Skin epidermis (tissue), 12 donors: ENCODE data around the gene SLC15A2.
"Not testable (repeated sequence)": the region's sequence is repeated elsewhere in the genome, so short reads cannot be mapped to it uniquely, and the experiment has no call there.

Source experiments
- H3K27ac ChIP-seq, 21 experiments: fragments of 200-600 bp; sonication (generic) in 11 of 21; one replicate each; pipeline ENCODE4 v1.5.0; 2020; ENCODE audit warnings: mild to moderate bottlenecking in 3 of 21, inconsistent platforms in 2 of 21, moderate library complexity in 2 of 21
- H3K4me3 ChIP-seq, 7 experiments: fragments of 200-600 bp; sonication (generic) in 2 of 7; one replicate each; pipeline ENCODE4 v1.5.0; 2020; ENCODE audit warnings: inconsistent platforms in 2 of 7, mild to moderate bottlenecking in 2 of 7, moderate library complexity in 1 of 7

SLC15A2 gene

DNA sequence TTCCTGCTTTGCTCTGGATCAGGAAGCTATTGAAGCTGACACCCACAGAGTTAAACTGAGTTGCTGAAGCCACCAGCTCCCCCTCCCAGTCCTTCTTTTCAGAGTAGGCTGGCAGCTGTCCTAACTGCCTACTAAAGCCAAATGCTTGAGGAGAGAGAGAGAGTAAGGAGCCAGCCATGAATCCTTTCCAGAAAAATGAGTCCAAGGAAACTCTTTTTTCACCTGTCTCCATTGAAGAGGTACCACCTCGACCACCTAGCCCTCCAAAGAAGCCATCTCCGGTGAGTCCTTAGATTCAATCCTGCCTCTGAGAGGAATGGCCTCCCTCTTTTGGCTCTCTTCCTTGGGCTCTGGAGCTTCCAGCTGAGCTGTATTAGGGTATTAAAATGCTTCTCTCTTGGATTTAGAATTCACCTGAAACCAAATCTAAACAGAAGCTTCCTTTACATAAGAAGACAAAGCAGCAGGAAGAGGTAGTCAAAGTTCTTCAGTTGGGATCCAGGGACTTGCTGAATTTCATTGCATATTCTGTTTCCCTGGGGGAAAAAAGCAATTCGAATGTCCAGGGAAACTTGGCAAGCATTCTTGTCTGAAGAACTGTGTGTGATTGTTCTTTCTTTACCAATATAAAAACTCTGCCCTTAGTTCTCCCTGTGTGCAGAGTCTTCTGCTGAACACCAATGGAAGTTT lies at the start of gene SLC15A2:
SLC15A2 (plus strand) TSS at position 101 of the 690 bp plus-strand sequence; CDS start at position 177, 76 bp downstream.
- Histone ChIP-seq H3K27ac (peak within 1 kb of the TSS in 2 of 21 experiments; percentile 14 to 17), H3K4me3 (no peak within 1 kb of the TSS)

GRCh38 chr3:121844892-121845291 lies 49.3 kb upstream of the SLC15A2 start:
- Histone ChIP-seq H3K4me3 (no peak overlapping the region), H3K27ac (no peak overlapping the region)

DNA sequence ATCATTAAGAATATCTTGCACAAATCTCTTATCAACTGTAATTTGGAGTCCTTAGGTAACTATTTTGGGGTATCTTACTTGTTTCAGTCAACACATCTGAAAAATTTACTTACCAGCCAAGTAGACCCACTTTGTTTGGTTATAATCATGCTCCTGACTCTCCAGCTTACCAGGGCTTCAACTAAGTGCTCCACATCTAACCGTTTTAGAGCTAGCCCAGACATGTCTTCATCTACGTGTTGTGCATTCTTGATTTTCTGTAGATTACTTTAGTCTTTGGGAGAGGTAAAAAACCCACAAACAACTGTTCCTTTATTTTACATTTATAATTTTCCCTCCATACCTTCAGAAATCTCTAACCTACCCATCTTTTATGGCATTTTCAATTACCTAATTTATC lies 41.9 kb upstream of the SLC15A2 start:
- Histone ChIP-seq H3K4me3 (no peak overlapping the region), H3K27ac (no peak overlapping the region)

- Histone ChIP-seq H3K4me3 (no peak overlapping the region), H3K27ac (no peak overlapping the region)
Measured at GRCh38 chr3:121855555-121855954, 38.6 kb upstream of the SLC15A2 start.

- H3K27ac ChIP-seq, H3K4me3 ChIP-seq: not testable (repeated sequence)
Measured at GRCh38 chr3:121857778-121858177, 36.4 kb upstream of the SLC15A2 start.

DNA sequence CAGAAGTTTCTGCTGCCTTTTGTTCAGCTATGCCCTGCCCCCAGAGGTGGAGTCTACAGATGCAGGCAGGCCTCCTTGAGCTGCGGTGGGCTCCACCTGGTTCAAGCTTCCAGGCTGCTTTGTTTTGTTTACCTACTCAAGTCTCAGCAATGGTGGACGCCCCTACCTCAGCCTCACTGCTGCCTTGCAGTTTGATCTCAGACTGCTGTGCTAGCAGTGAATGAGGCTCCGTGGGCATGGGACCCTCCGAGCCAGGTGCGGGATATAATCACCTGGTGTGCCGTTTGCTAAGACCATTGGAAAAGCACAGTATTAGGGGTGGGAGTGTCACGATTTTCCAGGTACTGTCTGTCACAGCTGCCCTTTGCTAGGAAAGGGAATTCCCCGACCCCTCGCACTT lies 31.0 kb upstream of the SLC15A2 start:
- not testable (repeated sequence) for H3K4me3 ChIP-seq, H3K27ac ChIP-seq

DNA sequence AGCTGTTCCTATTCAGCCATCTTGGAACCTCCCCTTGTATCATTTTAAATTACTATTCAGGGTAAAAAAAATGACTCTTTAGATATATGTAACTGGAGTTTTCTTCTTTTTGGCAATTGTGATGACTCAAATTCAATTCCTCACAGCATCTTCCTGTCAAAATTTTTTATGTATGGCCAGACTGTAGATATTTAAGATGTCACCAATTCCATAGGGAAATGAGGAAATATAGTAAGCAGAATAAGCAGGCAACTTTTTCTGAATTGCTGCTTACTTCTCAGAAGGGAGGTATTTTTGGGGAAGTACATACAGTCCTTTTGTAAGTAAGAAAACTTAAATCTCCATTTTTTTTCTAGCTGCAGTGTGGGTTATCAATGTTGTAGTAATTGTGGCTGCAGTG lies 30.4 kb upstream of the SLC15A2 start:
- H3K27ac ChIP-seq: no peak overlapping the region

GRCh38 chr3:121869736-121870135 lies 24.5 kb upstream of the SLC15A2 start:
- Histone ChIP-seq H3K27ac (no peak overlapping the region), H3K4me3 (no peak overlapping the region)

More for the DNA sequence above, 30.4 kb upstream of the SLC15A2 start:
- no peak overlapping the region for H3K4me3 ChIP-seq

DNA sequence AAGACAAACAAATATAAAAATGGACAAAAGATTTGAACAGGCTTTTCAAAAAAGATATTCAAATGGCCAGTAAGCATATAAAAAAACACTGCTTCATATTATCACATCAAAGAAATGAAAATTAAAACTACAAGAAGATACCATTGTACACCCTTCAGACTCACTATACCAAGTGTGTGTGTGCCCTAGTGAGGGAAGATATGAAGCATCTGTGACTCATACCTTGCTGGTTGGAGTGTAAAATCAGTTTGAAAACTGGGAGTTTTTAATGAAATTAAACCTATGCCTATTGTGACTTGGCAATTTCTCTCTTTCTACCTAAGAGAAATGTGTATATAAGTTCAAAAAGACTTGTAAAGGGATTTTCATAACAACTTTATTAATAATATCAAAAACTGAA lies 23.5 kb upstream of the SLC15A2 start:
- H3K4me3 ChIP-seq: no peak overlapping the region
- no peak overlapping the region for H3K27ac ChIP-seq

- no peak overlapping the region for H3K4me3 ChIP-seq
- H3K27ac ChIP-seq: no peak overlapping the region
Measured at GRCh38 chr3:121871430-121871829, 22.8 kb upstream of the SLC15A2 start.

- H3K27ac ChIP-seq: no peak overlapping the region
Measured at GRCh38 chr3:121878411-121878810, 15.8 kb upstream of the SLC15A2 start.

GRCh38 chr3:121883507-121883906 lies 10.7 kb upstream of the SLC15A2 start:
- Histone ChIP-seq H3K27ac (no peak overlapping the region), H3K4me3 (no peak overlapping the region)

More at GRCh38 chr3:121878411-121878810, 15.8 kb upstream of the SLC15A2 start:
- no peak overlapping the region for H3K4me3 ChIP-seq

- Histone ChIP-seq H3K4me3 (no peak overlapping the region), H3K27ac (no peak overlapping the region)
Measured at GRCh38 chr3:121885386-121885785, 8.8 kb upstream of the SLC15A2 start.

- no peak overlapping the region for H3K27ac ChIP-seq
- H3K4me3 ChIP-seq: no peak overlapping the region
Measured at GRCh38 chr3:121895121-121895520, 920 bp downstream of the SLC15A2 start.

GRCh38 chr3:121895736-121896135 lies 1.5 kb downstream of the SLC15A2 start:
- Histone ChIP-seq H3K4me3 (no peak overlapping the region), H3K27ac (no peak overlapping the region)

GRCh38 chr3:121896823-121897222 lies 2.6 kb downstream of the SLC15A2 start:
- no peak overlapping the region for H3K27ac ChIP-seq
- no peak overlapping the region for H3K4me3 ChIP-seq

GRCh38 chr3:121897296-121897695 lies 3.1 kb downstream of the SLC15A2 start:
- H3K4me3 ChIP-seq: no peak overlapping the region
- H3K27ac ChIP-seq: no peak overlapping the region

- Histone ChIP-seq H3K4me3 (no peak overlapping the region), H3K27ac (peak overlapping the region in 1 of 21 experiments; percentile 0)
Measured at GRCh38 chr3:121913305-121913990, 19.2 kb downstream of the SLC15A2 start.

DNA sequence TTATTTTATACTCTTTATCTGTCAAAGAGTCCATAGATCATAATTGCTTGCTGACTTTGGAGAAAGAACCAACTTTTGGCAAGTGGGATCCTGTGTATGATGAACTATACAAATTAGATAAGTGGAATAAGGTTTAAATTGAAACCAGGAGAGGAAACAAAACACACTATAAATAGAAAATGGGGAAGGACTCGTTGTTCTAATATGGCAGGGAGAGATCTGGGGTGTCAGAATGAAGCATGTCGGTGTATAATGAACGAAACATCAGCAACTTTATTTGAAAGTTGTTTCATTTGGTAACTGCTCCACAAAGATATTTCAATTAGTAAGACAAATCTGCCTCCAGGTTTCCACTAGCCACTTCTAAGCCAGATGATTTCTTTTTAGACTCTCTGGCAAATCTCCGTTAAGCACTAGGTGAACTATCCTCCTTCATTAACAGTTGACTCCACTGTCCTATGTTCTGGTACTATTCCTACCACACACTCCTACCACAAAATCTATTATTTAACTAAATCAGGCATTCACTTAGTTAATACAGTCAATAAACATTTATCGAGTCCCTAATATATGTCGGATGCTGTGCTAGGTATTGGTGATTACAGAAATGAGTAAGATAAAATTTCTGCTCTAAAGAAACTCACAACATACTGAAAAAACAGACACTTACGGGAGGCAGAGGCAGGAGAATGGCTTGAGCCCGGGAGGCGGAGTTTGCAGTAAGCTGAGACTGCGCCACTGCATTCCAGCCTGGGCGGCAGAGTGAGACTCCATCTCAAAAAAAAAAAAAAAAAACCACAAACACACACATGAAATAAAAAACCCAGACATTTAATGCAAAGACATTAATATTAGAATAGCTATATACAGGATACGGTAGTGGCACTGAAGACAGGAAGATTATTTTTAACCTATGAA lies 20.1 kb downstream of the SLC15A2 start:
- no peak overlapping the region for H3K27ac ChIP-seq
- no peak overlapping the region for H3K4me3 ChIP-seq

GRCh38 chr3:121916189-121916588 lies 22.0 kb downstream of the SLC15A2 start:
- Histone ChIP-seq H3K27ac (no peak overlapping the region), H3K4me3 (no peak overlapping the region)
